NB4 (cell line): Measurements from ENCODE around the gene STAM.

ENCODE experiments used
- CTCF ChIP-seq: IDR thresholded peaks from one replicate; pipeline ENCODE4 v1.5.1; 2012; ENCODE audit warnings: low read depth, low read length
- MAX ChIP-seq: IDR thresholded peaks from 2 replicates; pipeline ENCODE4 v1.6.1; 2011; ENCODE audit warnings: low read depth, low read length
- MYC ChIP-seq: IDR thresholded peaks from 2 replicates; pipeline ENCODE4 v1.6.1; 2011; ENCODE audit warnings: low read depth, low read length
- POLR2A ChIP-seq: IDR thresholded peaks from 2 replicates; pipeline ENCODE4 v1.6.1; 2011; ENCODE audit warnings: mild to moderate bottlenecking; ENCODE audit not compliant: insufficient read length; ENCODE audit errors: extremely low read depth

- TF ChIP-seq CTCF (no peak), POLR2A (no peak), MYC (no peak), MAX (no peak)
These were observed 114.9 kb downstream of the STAM start for GRCh38 chr10:17758896-17759295.
